Gastrocnemius medialis (tissue), 4 donors: ENCODE results near the gene SGCG. TPM values are rescaled to one million over a fixed set of nuclear protein-coding genes. Genes with fewer than 3 reads are reported as not detected.

ENCODE experiments used
- ATAC-seq, 2 donors: fragments of 150-250 bp; one replicate each; pipeline ENCODE4 v1.9.1; 2016
- DNase-seq, 2 donors: peaks; one replicate each; pipeline ENCODE4 v3.0.0-alpha.2; 2019
- H3K27ac ChIP-seq, 4 donors: fragments of 200-600 bp; sonication (generic); 1 replicate in 1 of 4; 2 replicates in 3 of 4; pipeline ENCODE4 v1.5.1; 2016 to 2018; ENCODE audit warnings: mild to moderate bottlenecking in 2 of 4, moderate library complexity in 1 of 4
- H3K27me3 ChIP-seq, 3 donors: fragments of 200-600 bp; sonication (generic) in 2 of 3; 1 replicate in 1 of 3; 2 replicates in 2 of 3; pipeline versions ENCODE4 v1.5.1 to v1.6.0; 2016 to 2019; ENCODE audit warnings: mild to moderate bottlenecking in 1 of 3, moderate library complexity in 1 of 3
- H3K36me3 ChIP-seq, 2 donors: fragments of 200-600 bp; sonication (generic) in 1 of 2; one replicate each; pipeline ENCODE4 v1.5.1; 2017 to 2018
- H3K4me1 ChIP-seq, 2 donors: fragments of 200-600 bp; sonication (generic) in 1 of 2; one replicate each; pipeline ENCODE4 v1.5.1; 2016 to 2017; ENCODE audit warnings: mild to moderate bottlenecking in 2 of 2
- H3K4me3 ChIP-seq, 4 donors: fragments of 200-600 bp; sonication (generic) in 3 of 4; 1 replicate in 1 of 4; 2 replicates in 3 of 4; pipeline ENCODE4 v1.5.1; 2016 to 2019; ENCODE audit warnings: mild to moderate bottlenecking in 2 of 4
- H3K9me3 ChIP-seq, 3 donors: fragments of 200-600 bp; sonication (generic) in 2 of 3; 1 replicate in 1 of 3; 2 replicates in 2 of 3; pipeline ENCODE4 v1.5.1; 2016 to 2019
- POLR2A ChIP-seq, 2 donors: fragments of 450-650 bp; IDR thresholded peaks; one replicate each; pipeline ENCODE4 v1.6.1; 2017; ENCODE audit warnings: antibody characterized with exemption in 2 of 2, mild to moderate bottlenecking in 2 of 2, moderate library complexity in 2 of 2
- in situ Hi-C, 4 donors: fragments of 200-750 bp; cut with MboI; loops; one replicate each; pipeline versions ENCODE4 v1.15.0 to v1.8.0; 2017; ENCODE audit warnings: low sequenced_read_pairs in 4 of 4
- intact Hi-C: fragments of 100-400 bp; cut with DNase I; formaldehyde crosslinking; loops from one replicate; pipeline ENCODE4 v1.15.1; 2023; ENCODE audit warnings: low total_unique reads
- total RNA-seq, 4 donors: library from RNA; depleted of rRNA; stranded (reverse); fragments of >200 nt; gene quantifications; one replicate each; pipeline versions ENCODE4 v1.1.0 to v1.2.3, GENCODE V29; 2016
- TF ChIP-seq, protein P1 (sequence below), 5 experiments: fragments of 450-650 bp in 3 of 5; fragments of 200-600 bp in 2 of 5; sonication (generic) in 2 of 5; IDR thresholded peaks in 4 of 5; conservative IDR thresholded peaks in 1 of 5; 1 replicate in 4 of 5; 2 replicates in 1 of 5; pipeline ENCODE4 v1.5.1; 2016 to 2019; ENCODE audit warnings: antibody characterized with exemption in 5 of 5, mild to moderate bottlenecking in 3 of 5, moderate library complexity in 3 of 5

SGCG gene
- total RNA-seq, 4 donors from 2014 or later, result 15.3 to 36.9 (median 21.2) TPM

DNA sequence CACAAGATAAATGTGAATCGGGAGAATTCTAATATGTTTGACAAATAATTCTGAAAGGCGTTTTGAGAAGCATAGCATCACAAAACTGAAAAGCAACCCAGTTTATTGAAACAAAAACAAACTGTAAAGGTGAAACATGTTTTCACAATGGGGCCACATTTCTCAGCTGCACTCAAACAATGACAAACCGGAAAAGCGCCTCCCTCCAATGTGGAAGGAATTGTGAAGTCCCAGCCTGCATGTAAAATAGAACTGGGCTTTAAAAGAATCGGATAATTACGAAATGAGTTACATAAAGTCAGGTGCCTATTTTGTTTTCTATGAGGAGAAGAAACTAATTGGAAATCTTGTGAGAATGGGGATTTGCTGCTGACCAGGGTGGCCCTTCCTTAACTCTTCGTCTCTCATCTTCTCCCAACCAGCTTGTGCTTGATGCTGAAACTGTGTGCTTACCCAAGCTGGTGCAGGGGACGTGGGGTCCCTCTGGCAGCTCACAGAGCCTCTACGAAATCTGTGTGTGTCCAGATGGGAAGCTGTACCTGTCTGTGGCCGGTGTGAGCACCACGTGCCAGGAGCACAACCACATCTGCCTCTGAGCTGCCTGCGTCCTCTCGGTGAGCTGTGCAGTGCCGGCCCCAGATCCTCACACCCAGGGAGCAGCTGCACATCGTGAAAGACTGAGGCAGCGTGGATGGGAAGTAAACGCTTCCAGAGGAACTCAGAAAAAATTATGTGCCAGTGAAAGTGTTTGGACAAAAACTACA lies 143.3 kb downstream of the SGCG start:
- Histone ChIP-seq H3K36me3 (no peaks in the 10 kb centered on the region), H3K27me3 (no peaks in the 10 kb centered on the region), H3K4me1 (peaks cover 43 to 49% of the 10 kb centered on the region in 2 donors), H3K9me3 (no peaks in the 10 kb centered on the region), H3K4me3 (no peak overlapping the region), H3K27ac (peak overlapping the region; percentile 51 to 76 (median 66))
- intact Hi-C loops, result no loop called here
- DNase-seq (no peak), ATAC-seq (no peak)
- in situ Hi-C loops, result loop anchor here in 3 of 4 donors (25.0 kb wide), 1 partner anchor 512 kb away; no protein-coding TSS in a partner anchor
- TF ChIP-seq POLR2A (IDR thresholded peaks at IDR 0.05), result no peak
- TF ChIP-seq, protein P1, sequence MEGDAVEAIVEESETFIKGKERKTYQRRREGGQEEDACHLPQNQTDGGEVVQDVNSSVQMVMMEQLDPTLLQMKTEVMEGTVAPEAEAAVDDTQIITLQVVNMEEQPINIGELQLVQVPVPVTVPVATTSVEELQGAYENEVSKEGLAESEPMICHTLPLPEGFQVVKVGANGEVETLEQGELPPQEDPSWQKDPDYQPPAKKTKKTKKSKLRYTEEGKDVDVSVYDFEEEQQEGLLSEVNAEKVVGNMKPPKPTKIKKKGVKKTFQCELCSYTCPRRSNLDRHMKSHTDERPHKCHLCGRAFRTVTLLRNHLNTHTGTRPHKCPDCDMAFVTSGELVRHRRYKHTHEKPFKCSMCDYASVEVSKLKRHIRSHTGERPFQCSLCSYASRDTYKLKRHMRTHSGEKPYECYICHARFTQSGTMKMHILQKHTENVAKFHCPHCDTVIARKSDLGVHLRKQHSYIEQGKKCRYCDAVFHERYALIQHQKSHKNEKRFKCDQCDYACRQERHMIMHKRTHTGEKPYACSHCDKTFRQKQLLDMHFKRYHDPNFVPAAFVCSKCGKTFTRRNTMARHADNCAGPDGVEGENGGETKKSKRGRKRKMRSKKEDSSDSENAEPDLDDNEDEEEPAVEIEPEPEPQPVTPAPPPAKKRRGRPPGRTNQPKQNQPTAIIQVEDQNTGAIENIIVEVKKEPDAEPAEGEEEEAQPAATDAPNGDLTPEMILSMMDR (IDR thresholded peaks at IDR 0.05 in 4 of 5, conservative IDR thresholded peaks at IDR 0.05 in 1 of 5), result no peak

DNA sequence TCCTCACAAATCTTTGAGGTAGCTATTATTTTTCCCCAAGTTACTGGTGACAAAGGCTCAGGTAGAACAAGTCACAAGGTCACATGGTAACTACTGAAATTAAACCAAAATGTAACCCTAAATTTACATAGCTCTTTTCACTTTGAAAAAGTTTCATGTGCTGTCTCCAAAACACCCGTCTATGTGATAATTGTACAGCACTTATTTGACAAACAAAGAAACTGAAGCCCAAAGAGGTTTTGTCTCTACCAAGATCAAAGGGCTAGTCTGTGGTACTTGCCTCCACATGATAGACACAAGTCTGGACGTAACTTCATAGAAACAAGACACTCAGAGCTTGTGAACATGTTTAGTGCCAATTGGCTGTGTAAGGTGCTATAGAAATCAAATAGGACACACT lies 144.4 kb downstream of the SGCG start:
- Histone ChIP-seq H3K9me3 (no peaks in the 10 kb centered on the region), H3K27ac (peak overlapping the region; percentile 51 to 76 (median 66)), H3K27me3 (no peaks in the 10 kb centered on the region), H3K4me1 (peaks cover 40 to 46% of the 10 kb centered on the region in 2 donors), H3K36me3 (no peaks in the 10 kb centered on the region), H3K4me3 (no peak overlapping the region)
- peak; percentile 82 to 87 for ATAC-seq
- TF ChIP-seq, protein P1 (IDR thresholded peaks at IDR 0.05 in 4 of 5, conservative IDR thresholded peaks at IDR 0.05 in 1 of 5), result no peak
- TF ChIP-seq POLR2A (IDR thresholded peaks at IDR 0.05), result no peak
- DNase-seq, result peak in 1 of 2 donors; percentile 16
- intact Hi-C loops (no loop called here), in situ Hi-C loops (no loop called here)

GRCh38 chr13:23330356-23330755 lies 149.6 kb downstream of the SGCG start:
- no peaks in the 10 kb centered on the region for H3K27me3 ChIP-seq
- H3K27ac ChIP-seq, result no peak overlapping the region
- ATAC-seq (no peak), DNase-seq (no peak)
- peaks cover 0 to 8% of the 10 kb centered on the region in 2 donors for H3K36me3 ChIP-seq
- peaks cover 4 to 7% of the 10 kb centered on the region in 2 donors for H3K4me1 ChIP-seq
- in situ Hi-C loops (no loop called here), intact Hi-C loops (no loop called here)
- H3K9me3 ChIP-seq, result no peaks in the 10 kb centered on the region
- no peak overlapping the region for H3K4me3 ChIP-seq
- TF ChIP-seq POLR2A (IDR thresholded peaks at IDR 0.05), result no peak
- TF ChIP-seq, protein P1 (IDR thresholded peaks at IDR 0.05 in 4 of 5, conservative IDR thresholded peaks at IDR 0.05 in 1 of 5), result no peak

DNA sequence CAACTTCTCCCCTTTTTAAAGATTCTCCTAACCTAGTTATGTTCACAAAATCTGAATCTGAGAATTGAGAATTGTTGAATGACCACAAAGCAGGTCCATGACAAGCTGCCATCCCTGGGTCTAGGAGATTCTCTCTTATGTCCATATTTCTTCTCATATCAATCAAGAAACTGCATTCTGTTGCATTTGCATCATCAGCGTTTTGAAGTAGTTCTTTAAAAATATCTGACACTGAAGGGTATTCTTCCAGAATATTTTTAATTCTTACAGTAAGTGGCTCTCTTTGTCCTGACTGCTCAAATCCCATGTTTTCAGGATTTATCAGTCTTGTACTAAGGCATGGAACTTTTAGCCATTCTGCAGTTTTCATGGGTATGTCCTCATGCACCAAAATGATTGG lies 158.4 kb downstream of the SGCG start:
- no peak for TF ChIP-seq POLR2A (IDR thresholded peaks at IDR 0.05)
- TF ChIP-seq, protein P1 (IDR thresholded peaks at IDR 0.05 in 4 of 5, conservative IDR thresholded peaks at IDR 0.05 in 1 of 5), result no peak
- in situ Hi-C loops, result no loop called here
- peaks cover 0 to 29% of the 10 kb centered on the region in 2 donors for H3K36me3 ChIP-seq
- no peaks in the 10 kb centered on the region for H3K4me1 ChIP-seq
- no peak overlapping the region for H3K4me3 ChIP-seq
- no peaks in the 10 kb centered on the region for H3K27me3 ChIP-seq
- intact Hi-C loops, result no loop called here
- DNase-seq (no peak), ATAC-seq (no peak)
- H3K9me3 ChIP-seq, result no peaks in the 10 kb centered on the region
- no peak overlapping the region for H3K27ac ChIP-seq
